Loucy (cell line): ENCODE data around the gene BUD23.

Source experiments
- CTCF ChIP-seq: fragments of 200-600 bp; sonication (generic); conservative IDR thresholded peaks from 2 replicates; pipeline ENCODE4 v1.5.1; 2014; ENCODE audit warnings: mild to moderate bottlenecking, antibody characterized with exemption, low read length
- EZH2phosphoT487 ChIP-seq: fragments of 200-600 bp; IDR thresholded peaks from 2 replicates; pipeline ENCODE4 v1.6.1; 2018; ENCODE audit warnings: antibody characterized with exemption, mild to moderate bottlenecking, moderate library complexity, borderline replicate concordance

- TF ChIP-seq EZH2phosphoT487 (no peak), CTCF (no peak)
Observed at GRCh38 chr7:73704640-73705550, 21.5 kb downstream of the BUD23 start.
